Ovary (tissue), 3 donors: ENCODE measurements around the gene KRT80.

Experiments
- POLR2A ChIP-seq: fragments of 450-650 bp; IDR thresholded peaks from one replicate; pipeline ENCODE4 v1.6.1; 2017; ENCODE audit warnings: antibody characterized with exemption, mild to moderate bottlenecking, moderate library complexity
- TF ChIP-seq, protein P1 (sequence below), 3 donors: fragments of 450-650 bp in 2 of 3; fragments of 200-600 bp in 1 of 3; IDR thresholded peaks; one replicate each; pipeline versions ENCODE4 v1.5.1 to v1.8.0; 2016 to 2022; ENCODE audit warnings: antibody characterized with exemption in 3 of 3, mild to moderate bottlenecking in 1 of 3
- donor health status: DM: no; HTN: no; CAD: no.

- TF ChIP-seq, protein P1, sequence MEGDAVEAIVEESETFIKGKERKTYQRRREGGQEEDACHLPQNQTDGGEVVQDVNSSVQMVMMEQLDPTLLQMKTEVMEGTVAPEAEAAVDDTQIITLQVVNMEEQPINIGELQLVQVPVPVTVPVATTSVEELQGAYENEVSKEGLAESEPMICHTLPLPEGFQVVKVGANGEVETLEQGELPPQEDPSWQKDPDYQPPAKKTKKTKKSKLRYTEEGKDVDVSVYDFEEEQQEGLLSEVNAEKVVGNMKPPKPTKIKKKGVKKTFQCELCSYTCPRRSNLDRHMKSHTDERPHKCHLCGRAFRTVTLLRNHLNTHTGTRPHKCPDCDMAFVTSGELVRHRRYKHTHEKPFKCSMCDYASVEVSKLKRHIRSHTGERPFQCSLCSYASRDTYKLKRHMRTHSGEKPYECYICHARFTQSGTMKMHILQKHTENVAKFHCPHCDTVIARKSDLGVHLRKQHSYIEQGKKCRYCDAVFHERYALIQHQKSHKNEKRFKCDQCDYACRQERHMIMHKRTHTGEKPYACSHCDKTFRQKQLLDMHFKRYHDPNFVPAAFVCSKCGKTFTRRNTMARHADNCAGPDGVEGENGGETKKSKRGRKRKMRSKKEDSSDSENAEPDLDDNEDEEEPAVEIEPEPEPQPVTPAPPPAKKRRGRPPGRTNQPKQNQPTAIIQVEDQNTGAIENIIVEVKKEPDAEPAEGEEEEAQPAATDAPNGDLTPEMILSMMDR (IDR thresholded peaks at IDR 0.05), result no peak
- TF ChIP-seq POLR2A, result no peak
These were observed 48.0 kb upstream of the KRT80 start for GRCh38 chr12:52239767-52240166.
